ENCODE results near the gene SNRPA.

The SNRPA gene

GRCh38 chr19:40800339-40800996 is 49.5 kb downstream of the SNRPA start:
- peak overlapping the region; percentile 79 for H3K4me3 ChIP-seq (ENCODE audit: low read depth, low read length)

- no peak overlapping the region for H3K4me3 ChIP-seq (ENCODE audit: low read depth, low read length)
Observed at GRCh38 chr19:40800997-40801377, 50.0 kb downstream of the SNRPA start.

- H3K4me3 ChIP-seq (ENCODE audit: low read depth, low read length): no peak overlapping the region
Observed at GRCh38 chr19:40801426-40802299, 50.7 kb downstream of the SNRPA start.

GRCh38 chr19:40802300-40803169 is 51.5 kb downstream of the SNRPA start:
- no peak overlapping the region for H3K4me3 ChIP-seq (ENCODE audit: low read depth, low read length)

- no peak overlapping the region for H3K4me3 ChIP-seq (ENCODE audit: low read depth, low read length)
Observed at GRCh38 chr19:40803170-40803856, 52.3 kb downstream of the SNRPA start.

GRCh38 chr19:40803857-40804782 is 53.1 kb downstream of the SNRPA start:
- no peak overlapping the region for H3K4me3 ChIP-seq (ENCODE audit: low read depth, low read length)

GRCh38 chr19:40804783-40805242 is 53.8 kb downstream of the SNRPA start:
- H3K4me3 ChIP-seq (ENCODE audit: low read depth, low read length): no peak overlapping the region

- H3K4me3 ChIP-seq (ENCODE audit: low read depth, low read length): no peak overlapping the region
Observed at GRCh38 chr19:40805258-40805868, 54.4 kb downstream of the SNRPA start.

- no peak overlapping the region for H3K4me3 ChIP-seq (ENCODE audit: low read depth, low read length)
Observed at GRCh38 chr19:40806423-40807146, 55.6 kb downstream of the SNRPA start.

- H3K4me3 ChIP-seq (ENCODE audit: low read depth, low read length): no peak overlapping the region
Observed at GRCh38 chr19:40807147-40808020, 56.4 kb downstream of the SNRPA start.

GRCh38 chr19:40808021-40808325 is 57.0 kb downstream of the SNRPA start:
- no peak overlapping the region for H3K4me3 ChIP-seq (ENCODE audit: low read depth, low read length)

GRCh38 chr19:40808497-40808896 is 57.5 kb downstream of the SNRPA start:
- no peak overlapping the region for H3K4me3 ChIP-seq (ENCODE audit: low read depth, low read length)

GRCh38 chr19:40809358-40810086 is 58.5 kb downstream of the SNRPA start:
- H3K4me3 ChIP-seq (ENCODE audit: low read depth, low read length): no peak overlapping the region

- peak overlapping the region; percentile 17 for H3K4me3 ChIP-seq (ENCODE audit: low read depth, low read length)
Observed at GRCh38 chr19:40810160-40810559, 59.2 kb downstream of the SNRPA start.

- H3K4me3 ChIP-seq (ENCODE audit: low read depth, low read length): peak overlapping the region; percentile 37
Observed at GRCh38 chr19:40810649-40811408, 59.8 kb downstream of the SNRPA start.
